Stimulated activated CD4-positive, alpha-beta T cell treated with anti-CD3 and anti-CD28 coated beads, Interleukin-12 subunit alpha, Interleukin-12 subunit beta, amount 100 ng/mL, for 24 hours (primary cell): ENCODE data around the gene LCTL.
"Not testable (repeated sequence)": the region's sequence is repeated elsewhere in the genome, so short reads cannot be mapped to it uniquely, and the experiment has no call there.

Source experiments
- DNase-seq, 2 experiments: peaks; one replicate each; pipeline ENCODE4 v3.0.0-alpha.2; 2020; ENCODE audit warnings: low read depth in 2 of 2

LCTL gene

GRCh38 chr15:66503041-66503648, 62.7 kb downstream of the LCTL start:
- DNase-seq: not testable (repeated sequence)

GRCh38 chr15:66502491-66502890, 63.3 kb downstream of the LCTL start:
- DNase-seq: no peak

- not testable (repeated sequence) for DNase-seq
Measured at GRCh38 chr15:66500346-66500745, 65.5 kb downstream of the LCTL start.

GRCh38 chr15:66498501-66499386, 67.1 kb downstream of the LCTL start:
- DNase-seq: no peak
